ENCODE results near the gene HEXB.

DNA sequence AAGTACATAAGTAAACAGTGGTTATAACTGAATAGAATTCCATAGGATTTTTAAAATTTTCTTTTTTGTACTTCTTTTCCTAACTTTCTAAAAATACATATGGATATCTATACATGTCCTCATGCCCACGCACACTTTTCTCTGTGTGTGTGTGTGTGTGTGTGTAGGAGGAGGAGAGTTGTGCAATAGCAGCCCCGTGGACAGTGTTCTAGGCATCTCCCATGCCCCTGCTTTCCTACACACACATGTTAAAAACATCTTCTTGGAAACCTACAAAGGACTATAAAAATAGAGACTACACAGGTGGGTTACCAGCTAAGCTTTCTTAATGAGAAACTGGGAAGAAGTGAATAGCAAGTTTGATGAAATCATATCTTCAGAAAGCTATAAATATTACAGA, 19.8 kb upstream of the HEXB start:
- TF ChIP-seq SREBF1 (IDR thresholded peaks at IDR 0.05; ENCODE audit: borderline replicate concordance, low read depth, low read length) (no peak), GTF2F1 (IDR thresholded peaks at IDR 0.05; ENCODE audit: low read depth, low read length) (no peak), RBM14 (IDR thresholded peaks at IDR 0.05; ENCODE audit: borderline replicate concordance, insufficient read depth, low read depth, low read length) (no peak), GABPA (tag; conservative IDR thresholded peaks at IDR 0.05; ENCODE audit: low read depth) (no peak), CREB1 (IDR thresholded peaks at IDR 0.05) (no peak), CREB1 (CRISPR knock-in tag; IDR thresholded peaks at IDR 0.05) (no peak)
